ENCODE measurements around the gene TMEM214.

TMEM214 gene

GRCh38 chr2:27007416-27008374 is 25.1 kb upstream of the TMEM214 start:
- no peak for DNase-seq
- no peak for TF ChIP-seq CTCF (IDR thresholded peaks at IDR 0.05)
- peaks cover 10% of the 10 kb centered on the region for H3K36me3 Mint-ChIP-seq (ENCODE audit: low read depth)
- H3K4me1 Mint-ChIP-seq, result no peaks in the 10 kb centered on the region
- H3K4me3 Mint-ChIP-seq, result no peak overlapping the region
- peaks cover 6% of the 10 kb centered on the region for H3K27me3 Mint-ChIP-seq (ENCODE audit: low read depth, poor library complexity)
- peak overlapping the region; percentile 22 for H3K27ac Mint-ChIP-seq
- peaks cover 5% of the 10 kb centered on the region for H3K9me3 Mint-ChIP-seq

GRCh38 chr2:27008678-27009077 is 24.1 kb upstream of the TMEM214 start:
- no peak for DNase-seq
- no peaks in the 10 kb centered on the region for H3K4me1 Mint-ChIP-seq
- peaks cover 6% of the 10 kb centered on the region for H3K27me3 Mint-ChIP-seq (ENCODE audit: low read depth, poor library complexity)
- H3K36me3 Mint-ChIP-seq (ENCODE audit: low read depth), result peaks cover 18% of the 10 kb centered on the region
- peaks cover 7% of the 10 kb centered on the region for H3K9me3 Mint-ChIP-seq
- TF ChIP-seq CTCF (IDR thresholded peaks at IDR 0.05), result no peak
- H3K4me3 Mint-ChIP-seq, result no peak overlapping the region
- no peak overlapping the region for H3K27ac Mint-ChIP-seq

GRCh38 chr2:27009083-27009482 is 23.7 kb upstream of the TMEM214 start:
- Mint-ChIP-seq H3K27ac (no peak overlapping the region), H3K4me1 (no peaks in the 10 kb centered on the region), H3K27me3 (ENCODE audit: low read depth, poor library complexity) (peaks cover 3% of the 10 kb centered on the region), H3K4me3 (no peak overlapping the region), H3K36me3 (ENCODE audit: low read depth) (peaks cover 22% of the 10 kb centered on the region), H3K9me3 (peaks cover 7% of the 10 kb centered on the region)
- no peak for DNase-seq
- no peak for TF ChIP-seq CTCF (IDR thresholded peaks at IDR 0.05)

GRCh38 chr2:27009716-27010115 is 23.0 kb upstream of the TMEM214 start:
- DNase-seq, result no peak
- H3K4me3 Mint-ChIP-seq, result no peak overlapping the region

GRCh38 chr2:27010139-27010538 is 22.6 kb upstream of the TMEM214 start:
- H3K4me1 Mint-ChIP-seq, result no peaks in the 10 kb centered on the region
- DNase-seq, result no peak
- H3K36me3 Mint-ChIP-seq (ENCODE audit: low read depth), result peaks cover 31% of the 10 kb centered on the region
- no peak overlapping the region for H3K4me3 Mint-ChIP-seq
- TF ChIP-seq CTCF (IDR thresholded peaks at IDR 0.05), result no peak
- no peak overlapping the region for H3K27ac Mint-ChIP-seq
- peaks cover 3% of the 10 kb centered on the region for H3K27me3 Mint-ChIP-seq (ENCODE audit: low read depth, poor library complexity)
- peaks cover 7% of the 10 kb centered on the region for H3K9me3 Mint-ChIP-seq

More at GRCh38 chr2:27009716-27010115, 23.0 kb upstream of the TMEM214 start:
- Mint-ChIP-seq H3K27me3 (ENCODE audit: low read depth, poor library complexity) (peaks cover 3% of the 10 kb centered on the region), H3K36me3 (ENCODE audit: low read depth) (peaks cover 27% of the 10 kb centered on the region), H3K4me1 (no peaks in the 10 kb centered on the region), H3K9me3 (peaks cover 7% of the 10 kb centered on the region), H3K27ac (no peak overlapping the region)
- TF ChIP-seq CTCF (IDR thresholded peaks at IDR 0.05), result no peak

Measured in nephron progenitor cell (in vitro differentiated cells).